ELR (cell line): ENCODE data around the gene TRIM49D2.
"Not testable (repeated sequence)": the region's sequence is repeated elsewhere in the genome, so short reads cannot be mapped to it uniquely, and the experiment has no call there.

Source experiments
- DNase-seq: peaks from one replicate; pipeline ENCODE4 v3.0.0-alpha.2; 2015; ENCODE audit warnings: low read depth

The TRIM49D2 gene, protein sequence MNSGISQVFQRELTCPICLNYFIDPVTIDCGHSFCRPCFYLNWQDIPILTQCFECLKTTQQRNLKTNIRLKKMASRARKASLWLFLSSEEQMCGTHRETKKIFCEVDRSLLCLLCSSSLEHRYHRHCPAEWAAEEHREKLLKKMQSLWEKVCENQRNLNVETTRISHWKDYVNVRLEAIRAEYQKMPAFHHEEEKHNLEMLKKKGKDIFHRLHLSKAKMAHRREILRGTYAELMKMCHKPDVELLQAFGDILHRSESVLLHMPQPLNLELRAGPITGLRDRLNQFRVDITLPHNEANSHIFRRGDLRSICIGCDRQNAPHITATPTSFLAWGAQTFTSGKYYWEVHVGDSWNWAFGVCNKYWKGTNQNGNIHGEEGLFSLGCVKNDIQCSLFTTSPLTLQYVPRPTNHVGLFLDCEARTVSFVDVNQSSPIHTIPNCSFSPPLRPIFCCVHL

GRCh38 chr11:89923764-89924163 is at the start of gene TRIM49D2:
TSS of gene TRIM49D2 (plus strand) at chr11:89924064. CDS start at chr11:89926762, 2,698 bp downstream.
- not testable (repeated sequence) for DNase-seq

GRCh38 chr11:89877511-89877910 is 46.4 kb upstream of the TRIM49D2 start:
- DNase-seq = not testable (repeated sequence)

GRCh38 chr11:89893245-89893644 is 30.6 kb upstream of the TRIM49D2 start:
- not testable (repeated sequence) for DNase-seq

DNA sequence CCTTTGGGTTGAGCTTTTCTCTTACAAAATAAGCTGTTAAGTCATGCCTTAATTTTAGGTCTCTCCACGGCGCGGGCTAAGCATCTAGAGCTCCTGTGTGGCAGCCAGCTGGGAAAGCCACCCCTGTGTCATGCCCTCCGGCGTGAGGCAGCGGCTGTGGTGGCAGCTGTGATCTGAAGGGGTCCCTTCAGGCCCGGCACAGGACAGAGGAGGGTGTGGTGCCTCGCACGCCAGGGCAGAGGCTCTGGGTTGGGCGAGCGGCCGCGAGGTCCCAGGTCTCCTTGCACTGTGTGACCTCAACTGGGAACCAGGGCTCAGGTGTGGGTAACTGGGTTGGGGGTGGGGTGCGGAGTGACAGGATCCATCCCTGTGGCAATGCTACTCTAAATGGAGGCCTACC is 23.1 kb upstream of the TRIM49D2 start:
- DNase-seq = not testable (repeated sequence)

- DNase-seq = no peak
Measured at GRCh38 chr11:89922195-89922660, 1.6 kb upstream of the TRIM49D2 start, which contains the start of gene TRIM49D1. TSS of gene TRIM49D1 (minus strand) at chr11:89922245. CDS start at chr11:89917710, 4,535 bp downstream.

DNA sequence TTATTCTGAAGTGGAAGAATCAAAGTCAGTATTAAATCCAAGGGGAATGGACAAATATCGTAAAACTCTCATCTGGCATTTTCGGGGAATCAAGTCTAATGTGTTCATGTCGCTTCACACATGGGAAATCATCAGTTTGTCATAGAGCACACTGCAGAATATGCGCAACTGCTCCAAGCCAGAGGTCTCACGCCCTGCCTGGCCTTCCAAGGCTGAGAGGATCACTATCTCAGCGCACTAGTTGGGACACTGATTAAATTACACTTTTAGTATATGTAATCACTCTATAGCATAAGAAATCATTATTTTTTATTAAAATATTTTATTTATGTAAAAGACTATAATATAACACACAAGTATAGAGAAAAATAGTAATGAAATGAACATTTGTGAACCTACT is 37.0 kb downstream of the TRIM49D2 start:
- DNase-seq = not testable (repeated sequence)

DNA sequence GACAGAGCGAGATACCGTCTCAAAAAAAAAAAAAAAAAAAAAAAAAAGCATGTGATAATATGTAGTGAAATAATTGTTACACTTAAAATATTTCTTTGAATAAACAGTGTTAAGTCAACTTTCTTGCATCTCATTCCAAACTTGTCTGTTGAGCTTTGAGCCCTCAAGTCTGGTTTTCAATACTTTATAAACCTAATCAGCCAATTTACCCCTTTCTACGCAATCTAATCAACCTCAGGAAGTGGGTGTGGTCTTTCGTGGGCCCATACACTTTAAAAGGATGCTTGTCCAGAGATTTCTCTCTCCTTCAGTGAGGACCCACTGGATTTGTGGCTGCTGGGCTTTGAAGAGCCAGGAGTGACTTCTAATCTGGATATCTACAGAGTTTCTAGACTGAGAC is 41.9 kb downstream of the TRIM49D2 start, which contains the start of gene TRIM64:
TSS of gene TRIM64 (plus strand) at position 301 of the 400 bp plus-strand sequence. CDS start 2,467 bp downstream, outside the sequence.
- not testable (repeated sequence) for DNase-seq
